HG03432 (cell line): Measurements from ENCODE around the gene LRRC14B.
A peak's percentile ranks its signal among the peaks of the same experiment; 100 is the strongest.

Experiments used
- ATAC-seq: cut with Tn5 transposase; IDR thresholded peaks from one replicate; pipeline ENCODE4 v1.9.1; 2021; ENCODE audit warnings: mild to moderate bottlenecking, moderate library complexity; ENCODE audit not compliant: unreplicated experiment

Gene LRRC14B

GRCh38 chr5:173392-174290 lies 17.7 kb upstream of the LRRC14B start:
- ATAC-seq: no peak

- ATAC-seq: no peak
Measured at GRCh38 chr5:174291-174600, 17.0 kb upstream of the LRRC14B start.

- no peak for ATAC-seq
Measured at GRCh38 chr5:174876-175465, 16.3 kb upstream of the LRRC14B start.

- no peak for ATAC-seq
Measured at GRCh38 chr5:176296-176823, 14.9 kb upstream of the LRRC14B start.

GRCh38 chr5:178110-178509 lies 13.2 kb upstream of the LRRC14B start:
- no peak for ATAC-seq

- no peak for ATAC-seq
Measured at GRCh38 chr5:179401-179800, 11.9 kb upstream of the LRRC14B start.

GRCh38 chr5:180286-180918 lies 10.9 kb upstream of the LRRC14B start:
- no peak for ATAC-seq

- no peak for ATAC-seq
Measured at GRCh38 chr5:181160-181559, 10.1 kb upstream of the LRRC14B start.

- no peak for ATAC-seq
Measured at GRCh38 chr5:181566-181965, 9.7 kb upstream of the LRRC14B start.

GRCh38 chr5:182126-182525 lies 9.2 kb upstream of the LRRC14B start:
- ATAC-seq: no peak

GRCh38 chr5:184471-184870 lies 6.8 kb upstream of the LRRC14B start:
- no peak for ATAC-seq

- ATAC-seq: no peak
Measured at GRCh38 chr5:185095-186070, 5.9 kb upstream of the LRRC14B start.

GRCh38 chr5:186091-187041 lies 4.9 kb upstream of the LRRC14B start:
- ATAC-seq: no peak

- no peak for ATAC-seq
Measured at GRCh38 chr5:187042-187431, 4.3 kb upstream of the LRRC14B start.

GRCh38 chr5:187617-188451 lies 3.5 kb upstream of the LRRC14B start:
- ATAC-seq: no peak

GRCh38 chr5:188488-189481 lies 2.5 kb upstream of the LRRC14B start:
- ATAC-seq: peak; percentile 72

GRCh38 chr5:189486-189885 lies 1.8 kb upstream of the LRRC14B start:
- no peak for ATAC-seq

GRCh38 chr5:189976-190365 lies 1.3 kb upstream of the LRRC14B start:
- no peak for ATAC-seq
